Activated naive CD4-positive, alpha-beta T cell treated with anti-CD3 and anti-CD28 coated beads, Interleukin-2, amount 10 ng/mL, durations not matched to agents 7 days and 5 days (primary cell): Measurements from ENCODE around the gene CACNG3.

Source experiments
- CTCF ChIA-PET: fragments of 350-600 bp; sonication (Branson Sonifier 250); formaldehyde crosslinking; loops from one replicate; lab custom pipeline; 2021; ENCODE audit warnings: antibody characterized with exemption; lab: Charles Lee
- DNase-seq: peaks from one replicate; pipeline ENCODE4 v3.0.0-alpha.2; 2020
- H3K27ac Mint-ChIP-seq: one replicate; pipeline ENCODE4 v1.8.0; 2021; ENCODE audit warnings: mild to moderate bottlenecking, moderate library complexity, mixed read lengths
- H3K27me3 Mint-ChIP-seq: one replicate; pipeline ENCODE4 v1.8.0; 2021; ENCODE audit warnings: mild to moderate bottlenecking, mixed read lengths
- H3K36me3 Mint-ChIP-seq: one replicate; pipeline ENCODE4 v1.8.0; 2021; ENCODE audit warnings: mixed read lengths
- H3K4me1 Mint-ChIP-seq: one replicate; pipeline ENCODE4 v1.8.0; 2021; ENCODE audit warnings: mixed read lengths
- H3K4me3 Mint-ChIP-seq: one replicate; pipeline ENCODE4 v1.8.0; 2021; ENCODE audit warnings: mild to moderate bottlenecking, moderate library complexity, mixed read lengths
- H3K9me3 Mint-ChIP-seq: one replicate; pipeline ENCODE4 v1.8.0; 2021; ENCODE audit warnings: mixed read lengths

CACNG3 gene

DNA sequence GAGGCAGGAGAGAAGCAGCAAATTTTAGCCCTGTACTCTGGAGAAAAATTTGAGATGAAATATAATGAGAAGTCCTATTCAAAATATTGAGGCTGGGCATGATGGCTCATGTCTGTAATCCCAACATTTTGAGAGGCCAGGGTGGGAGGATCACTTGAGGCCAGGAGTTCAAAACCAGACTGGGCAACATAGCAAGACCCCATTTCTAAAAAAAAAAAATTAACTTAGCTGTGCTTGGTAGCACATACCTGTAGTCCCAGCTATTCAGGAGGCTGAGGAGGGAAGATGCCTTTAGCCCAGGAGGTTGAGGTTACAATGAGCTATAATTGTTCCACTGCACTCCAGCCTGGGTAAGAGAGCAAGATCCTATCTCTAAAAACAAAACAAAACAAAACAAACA lies 103.4 kb downstream of the CACNG3 start:
- H3K27ac Mint-ChIP-seq, result no peak overlapping the region
- no peak overlapping the region for H3K4me3 Mint-ChIP-seq
- H3K4me1 Mint-ChIP-seq, result no peaks in the 10 kb centered on the region
- no peaks in the 10 kb centered on the region for H3K36me3 Mint-ChIP-seq
- peaks cover 5% of the 10 kb centered on the region for H3K27me3 Mint-ChIP-seq
- DNase-seq, result no peak
- CTCF ChIA-PET, result no interaction called here
- no peaks in the 10 kb centered on the region for H3K9me3 Mint-ChIP-seq

- DNase-seq, result no peak
- Mint-ChIP-seq H3K4me1 (no peaks in the 10 kb centered on the region), H3K9me3 (no peaks in the 10 kb centered on the region), H3K27me3 (peaks cover 5% of the 10 kb centered on the region), H3K36me3 (no peaks in the 10 kb centered on the region), H3K27ac (no peak overlapping the region), H3K4me3 (no peak overlapping the region)
- CTCF ChIA-PET, result no interaction called here
Observed at GRCh38 chr16:24360936-24361335, 104.8 kb downstream of the CACNG3 start.

- no peak for DNase-seq
- CTCF ChIA-PET, result no interaction called here
- H3K27ac Mint-ChIP-seq, result no peak overlapping the region
- no peaks in the 10 kb centered on the region for H3K36me3 Mint-ChIP-seq
- no peaks in the 10 kb centered on the region for H3K9me3 Mint-ChIP-seq
- peaks cover 4% of the 10 kb centered on the region for H3K27me3 Mint-ChIP-seq
- H3K4me3 Mint-ChIP-seq, result no peak overlapping the region
- H3K4me1 Mint-ChIP-seq, result no peaks in the 10 kb centered on the region
Observed at GRCh38 chr16:24364596-24364995, 108.5 kb downstream of the CACNG3 start.

- Mint-ChIP-seq H3K36me3 (no peaks in the 10 kb centered on the region), H3K9me3 (peaks cover 2% of the 10 kb centered on the region), H3K27me3 (peaks cover 4% of the 10 kb centered on the region), H3K4me3 (no peak overlapping the region), H3K4me1 (no peaks in the 10 kb centered on the region), H3K27ac (no peak overlapping the region)
- DNase-seq, result no peak
- CTCF ChIA-PET, result no interaction called here
Observed at GRCh38 chr16:24367186-24367710, 111.1 kb downstream of the CACNG3 start.

DNA sequence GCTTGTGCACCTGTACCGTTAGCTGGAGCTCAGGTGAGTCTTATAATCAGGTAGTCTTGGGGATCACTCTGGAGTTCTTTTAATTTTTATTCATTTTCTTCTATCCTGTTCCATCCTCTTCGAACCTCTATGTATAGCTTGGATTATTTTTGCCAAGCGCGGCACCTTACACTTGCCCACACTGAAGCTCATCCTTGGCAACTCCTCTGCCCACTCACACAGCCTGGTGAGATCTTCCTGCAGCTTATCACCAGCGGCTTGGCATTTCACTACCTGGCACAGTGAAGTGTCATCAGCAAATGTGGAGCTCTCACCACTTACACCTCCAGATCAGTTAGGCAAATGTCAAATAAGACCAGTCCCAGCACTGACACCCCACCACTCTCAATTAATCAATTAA lies 116.7 kb downstream of the CACNG3 start:
- Mint-ChIP-seq H3K4me3 (no peak overlapping the region), H3K9me3 (peaks cover 5% of the 10 kb centered on the region), H3K27me3 (no peaks in the 10 kb centered on the region), H3K36me3 (no peaks in the 10 kb centered on the region), H3K4me1 (no peaks in the 10 kb centered on the region), H3K27ac (no peak overlapping the region)
- CTCF ChIA-PET, result no interaction called here
- no peak for DNase-seq

- no peak for DNase-seq
- Mint-ChIP-seq H3K9me3 (peaks cover 17% of the 10 kb centered on the region), H3K27ac (no peak overlapping the region), H3K4me1 (no peaks in the 10 kb centered on the region), H3K4me3 (no peak overlapping the region), H3K36me3 (no peaks in the 10 kb centered on the region), H3K27me3 (no peaks in the 10 kb centered on the region)
- CTCF ChIA-PET, result no interaction called here
Observed at GRCh38 chr16:24378999-24379398, 122.9 kb downstream of the CACNG3 start.

- Mint-ChIP-seq H3K4me1 (no peaks in the 10 kb centered on the region), H3K4me3 (no peak overlapping the region), H3K9me3 (peaks cover 17% of the 10 kb centered on the region), H3K27ac (no peak overlapping the region), H3K27me3 (no peaks in the 10 kb centered on the region), H3K36me3 (no peaks in the 10 kb centered on the region)
- CTCF ChIA-PET, result no interaction called here
- DNase-seq, result no peak
Observed at GRCh38 chr16:24381470-24382118, 125.5 kb downstream of the CACNG3 start.

GRCh38 chr16:24382762-24383407 lies 126.8 kb downstream of the CACNG3 start:
- no peaks in the 10 kb centered on the region for H3K36me3 Mint-ChIP-seq
- no peaks in the 10 kb centered on the region for H3K27me3 Mint-ChIP-seq
- peaks cover 14% of the 10 kb centered on the region for H3K9me3 Mint-ChIP-seq
- H3K4me1 Mint-ChIP-seq, result no peaks in the 10 kb centered on the region
- H3K27ac Mint-ChIP-seq, result no peak overlapping the region
- CTCF ChIA-PET, result interaction anchor here (0.5 kb wide), 1 partner anchor 53 kb away, joined by 3 read pairs; no protein-coding TSS in a partner anchor
- H3K4me3 Mint-ChIP-seq, result no peak overlapping the region
- DNase-seq, result no peak

- CTCF ChIA-PET, result no interaction called here
- peaks cover 4% of the 10 kb centered on the region for H3K27me3 Mint-ChIP-seq
Observed at GRCh38 chr16:24394341-24394740, 138.2 kb downstream of the CACNG3 start.

GRCh38 chr16:24396350-24397271 lies 140.5 kb downstream of the CACNG3 start:
- DNase-seq, result no peak
- Mint-ChIP-seq H3K36me3 (no peaks in the 10 kb centered on the region), H3K4me3 (no peak overlapping the region), H3K9me3 (no peaks in the 10 kb centered on the region), H3K27ac (no peak overlapping the region), H3K27me3 (peaks cover 4% of the 10 kb centered on the region), H3K4me1 (no peaks in the 10 kb centered on the region)
- CTCF ChIA-PET, result no interaction called here

More at GRCh38 chr16:24394341-24394740, 138.2 kb downstream of the CACNG3 start:
- Mint-ChIP-seq H3K27ac (no peak overlapping the region), H3K4me1 (no peaks in the 10 kb centered on the region), H3K4me3 (no peak overlapping the region), H3K9me3 (no peaks in the 10 kb centered on the region), H3K36me3 (no peaks in the 10 kb centered on the region)
- no peak for DNase-seq

DNA sequence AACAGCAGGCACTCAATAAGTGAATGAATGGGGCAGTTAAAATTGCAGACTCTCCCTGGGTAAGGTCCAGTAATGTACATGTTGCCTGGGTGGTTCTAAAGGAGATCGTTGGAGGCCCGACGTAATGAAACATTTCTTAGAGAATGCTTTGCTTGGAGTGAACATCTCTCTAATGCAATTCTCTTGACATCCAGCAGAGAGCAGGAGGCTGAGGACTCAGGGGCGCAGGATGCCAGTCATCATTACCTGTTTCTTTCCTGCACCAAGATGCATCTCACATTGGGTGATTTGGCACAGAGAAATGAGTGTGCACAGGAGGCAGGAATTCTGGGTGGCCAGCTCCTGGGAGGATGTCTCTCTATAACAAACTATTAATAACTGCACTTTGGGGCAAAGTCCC lies 152.9 kb downstream of the CACNG3 start:
- CTCF ChIA-PET, result no interaction called here
- Mint-ChIP-seq H3K9me3 (no peaks in the 10 kb centered on the region), H3K27me3 (no peaks in the 10 kb centered on the region), H3K4me3 (no peak overlapping the region), H3K36me3 (no peaks in the 10 kb centered on the region), H3K27ac (no peak overlapping the region), H3K4me1 (no peaks in the 10 kb centered on the region)
- DNase-seq, result no peak
